Tibial artery (tissue), 4 donors: ENCODE measurements around the gene SLAMF7.
A peak's percentile ranks its signal among the peaks of the same experiment; 100 is the strongest.
"Not testable (repeated sequence)": the region's sequence is repeated elsewhere in the genome, so short reads cannot be mapped to it uniquely, and the experiment has no call there.

Source experiments
- DNase-seq, 2 donors: peaks; one replicate each; pipeline ENCODE4 v3.0.0-alpha.2; 2019
- H3K27ac ChIP-seq, 2 donors: fragments of 200-600 bp; sonication (generic) in 1 of 2; 1 replicate in 1 of 2; 2 replicates in 1 of 2; pipeline ENCODE4 v1.5.1; 2018 to 2019; ENCODE audit warnings: mild to moderate bottlenecking in 1 of 2
- H3K27me3 ChIP-seq, 2 donors: fragments of 200-600 bp; sonication (generic) in 1 of 2; one replicate each; pipeline versions ENCODE4 v1.5.1 to v1.6.0; 2016 to 2019
- H3K36me3 ChIP-seq, 3 donors: fragments of 200-600 bp; sonication (generic) in 2 of 3; one replicate each; pipeline ENCODE4 v1.5.1; 2016 to 2019; ENCODE audit warnings: mild to moderate bottlenecking in 2 of 3
- H3K4me1 ChIP-seq, 4 donors: fragments of 200-600 bp; sonication (generic) in 2 of 4; 1 replicate in 3 of 4; 2 replicates in 1 of 4; pipeline ENCODE4 v1.5.1; 2016 to 2019
- H3K4me3 ChIP-seq, 2 donors: fragments of 200-600 bp; sonication (generic) in 1 of 2; 1 replicate in 1 of 2; 2 replicates in 1 of 2; pipeline ENCODE4 v1.5.1; 2018 to 2019; ENCODE audit warnings: mild to moderate bottlenecking in 2 of 2
- H3K9me3 ChIP-seq, 3 donors: fragments of 200-600 bp; sonication (generic) in 1 of 3; one replicate each; pipeline ENCODE4 v1.5.1; 2016 to 2019
- intact Hi-C: fragments of 100-400 bp; cut with DNase I; formaldehyde crosslinking; loops from one replicate; pipeline ENCODE4 v1.15.0; 2023; ENCODE audit warnings: low total_unique reads
- TF ChIP-seq, protein P1 (sequence below), 2 experiments: fragments of 200-600 bp in 1 of 2; fragments of 450-650 bp in 1 of 2; IDR thresholded peaks; one replicate each; pipeline ENCODE4 v1.5.1; 2017 to 2019; ENCODE audit warnings: antibody characterized with exemption in 2 of 2, mild to moderate bottlenecking in 1 of 2, moderate library complexity in 1 of 2

Gene SLAMF7

DNA sequence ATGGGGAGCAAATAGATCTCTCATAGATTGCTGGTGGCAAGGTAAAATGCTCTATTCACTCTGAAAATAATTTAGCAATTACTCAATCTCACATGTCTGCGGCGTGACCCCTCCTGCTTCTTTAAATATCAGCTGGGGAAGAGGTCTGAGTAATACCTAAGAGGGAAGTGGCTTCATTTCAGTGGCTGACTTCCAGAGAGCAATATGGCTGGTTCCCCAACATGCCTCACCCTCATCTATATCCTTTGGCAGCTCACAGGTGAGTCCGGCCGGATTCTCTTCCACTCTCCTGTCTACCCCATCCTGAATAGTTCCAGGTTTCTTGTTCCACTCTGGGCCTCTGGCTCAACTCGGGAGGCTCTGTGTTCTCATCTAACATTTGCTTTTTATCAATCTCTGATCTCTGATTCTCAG is at the start of gene SLAMF7:
Gene SLAMF7, plus strand, starts transcription at position 150 of the 414 bp plus-strand sequence. Its CDS starts 55 bp downstream, at position 205.
- TF ChIP-seq, protein P1, sequence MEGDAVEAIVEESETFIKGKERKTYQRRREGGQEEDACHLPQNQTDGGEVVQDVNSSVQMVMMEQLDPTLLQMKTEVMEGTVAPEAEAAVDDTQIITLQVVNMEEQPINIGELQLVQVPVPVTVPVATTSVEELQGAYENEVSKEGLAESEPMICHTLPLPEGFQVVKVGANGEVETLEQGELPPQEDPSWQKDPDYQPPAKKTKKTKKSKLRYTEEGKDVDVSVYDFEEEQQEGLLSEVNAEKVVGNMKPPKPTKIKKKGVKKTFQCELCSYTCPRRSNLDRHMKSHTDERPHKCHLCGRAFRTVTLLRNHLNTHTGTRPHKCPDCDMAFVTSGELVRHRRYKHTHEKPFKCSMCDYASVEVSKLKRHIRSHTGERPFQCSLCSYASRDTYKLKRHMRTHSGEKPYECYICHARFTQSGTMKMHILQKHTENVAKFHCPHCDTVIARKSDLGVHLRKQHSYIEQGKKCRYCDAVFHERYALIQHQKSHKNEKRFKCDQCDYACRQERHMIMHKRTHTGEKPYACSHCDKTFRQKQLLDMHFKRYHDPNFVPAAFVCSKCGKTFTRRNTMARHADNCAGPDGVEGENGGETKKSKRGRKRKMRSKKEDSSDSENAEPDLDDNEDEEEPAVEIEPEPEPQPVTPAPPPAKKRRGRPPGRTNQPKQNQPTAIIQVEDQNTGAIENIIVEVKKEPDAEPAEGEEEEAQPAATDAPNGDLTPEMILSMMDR (IDR thresholded peaks at IDR 0.05), result no peak
- Histone ChIP-seq H3K4me3 (no peak within 1 kb of the TSS), H3K9me3 (no peaks in the 10 kb centered on the region), H3K36me3 (no peaks in the 10 kb centered on the region), H3K4me1 (no peaks in the 10 kb centered on the region), H3K27me3 (no peaks in the 10 kb centered on the region), H3K27ac (no peak within 1 kb of the TSS)
- DNase-seq, result no peak
- intact Hi-C loops, result no loop called here

- not testable (repeated sequence) for DNase-seq, H3K27me3 ChIP-seq
These were observed 46.7 kb upstream of the SLAMF7 start for GRCh38 chr1:160692390-160692789.

GRCh38 chr1:160702100-160702499 is 36.9 kb upstream of the SLAMF7 start:
- no peaks in the 10 kb centered on the region for H3K36me3 ChIP-seq
- H3K27me3 ChIP-seq, result no peaks in the 10 kb centered on the region
- H3K27ac ChIP-seq, result no peak overlapping the region
- no peak for DNase-seq
- intact Hi-C loops, result no loop called here
- TF ChIP-seq, protein P1 (IDR thresholded peaks at IDR 0.05), result no peak
- H3K4me1 ChIP-seq, result no peaks in the 10 kb centered on the region
- no peaks in the 10 kb centered on the region for H3K9me3 ChIP-seq
- H3K4me3 ChIP-seq, result no peak overlapping the region

More at GRCh38 chr1:160692390-160692789, 46.7 kb upstream of the SLAMF7 start:
- H3K4me1 ChIP-seq, H3K36me3 ChIP-seq, H3K4me3 ChIP-seq, H3K9me3 ChIP-seq, H3K27ac ChIP-seq, intact Hi-C loops: not testable (repeated sequence)

- peak in 1 of 2 donors; percentile 27 for DNase-seq
- intact Hi-C loops, result no loop called here
- Histone ChIP-seq H3K36me3 (no peaks in the 10 kb centered on the region), H3K4me3 (no peak overlapping the region), H3K4me1 (no peaks in the 10 kb centered on the region), H3K27me3 (no peaks in the 10 kb centered on the region), H3K9me3 (no peaks in the 10 kb centered on the region), H3K27ac (no peak overlapping the region)
- TF ChIP-seq, protein P1 (IDR thresholded peaks at IDR 0.05), result no peak
These were observed 34.8 kb upstream of the SLAMF7 start for GRCh38 chr1:160704250-160704649.

- H3K27ac ChIP-seq, DNase-seq, H3K4me1 ChIP-seq, H3K27me3 ChIP-seq, intact Hi-C loops, H3K36me3 ChIP-seq, H3K9me3 ChIP-seq, H3K4me3 ChIP-seq: not testable (repeated sequence)
These were observed 33.8 kb upstream of the SLAMF7 start for GRCh38 chr1:160705212-160705621.

DNA sequence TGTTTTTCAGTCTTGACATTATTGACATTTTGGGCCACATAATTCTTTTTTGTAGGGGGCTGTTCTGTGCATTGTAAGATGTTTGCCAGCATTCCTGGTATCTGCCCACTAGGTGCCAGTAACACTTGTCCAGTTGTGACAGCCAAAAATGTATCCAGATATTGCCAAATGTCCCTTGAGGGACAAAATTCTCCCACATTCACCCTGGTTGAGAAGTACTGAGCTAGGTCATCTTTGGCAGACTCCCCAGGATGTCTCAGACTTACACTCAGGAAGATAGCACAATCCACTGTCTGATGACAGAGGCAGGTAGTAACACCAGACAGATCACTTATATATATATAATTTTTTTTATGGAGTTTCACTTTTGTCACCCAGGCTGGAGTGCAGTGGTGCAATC is 33.3 kb upstream of the SLAMF7 start:
- TF ChIP-seq, protein P1 (IDR thresholded peaks at IDR 0.05), result no peak
- H3K4me1 ChIP-seq, result no peaks in the 10 kb centered on the region
- intact Hi-C loops, result no loop called here
- no peaks in the 10 kb centered on the region for H3K9me3 ChIP-seq
- H3K36me3 ChIP-seq, result no peaks in the 10 kb centered on the region
- H3K4me3 ChIP-seq, result no peak overlapping the region
- H3K27me3 ChIP-seq, result no peaks in the 10 kb centered on the region
- no peak overlapping the region for H3K27ac ChIP-seq
- DNase-seq, result no peak
